HepG2 (cell line): ENCODE measurements around the gene ILRUN. TPM values are rescaled to one million over a fixed set of nuclear protein-coding genes. Genes with fewer than 3 reads are reported as not detected.
A peak's percentile ranks its signal among the peaks of the same experiment; 100 is the strongest.

Experiments used
- AHDC1 ChIP-seq: sonication (generic); formaldehyde crosslinking; IDR thresholded peaks from 2 replicates; pipeline ENCODE4 v1.5.1; 2020; ENCODE audit warnings: mild to moderate bottlenecking, missing genetic modification reagents, borderline replicate concordance
- CCDC6 ChIP-seq: sonication (generic); formaldehyde crosslinking; IDR thresholded peaks from 2 replicates; pipeline ENCODE4 v1.8.1; 2022; ENCODE audit warnings: mild to moderate bottlenecking, missing genetic modification reagents, moderate library complexity
- CHD2 ChIP-seq: IDR thresholded peaks from 2 replicates; pipeline ENCODE4 v1.6.1; 2011; ENCODE audit warnings: low read depth, low read length, improper control_type of control experiment
- EP300 ChIP-seq, 3 experiments: sonication (generic) in 1 of 3; formaldehyde crosslinking in 1 of 3; IDR thresholded peaks; 2 replicates each; pipeline versions ENCODE4 v1.5.1 to v1.6.1; 2011 to 2020; ENCODE audit warnings: low read depth in 2 of 3, low read length in 2 of 3, borderline replicate concordance in 1 of 3, improper control_type of control experiment in 1 of 3, mild to moderate bottlenecking in 1 of 3, missing genetic modification reagents in 1 of 3, moderate library complexity in 1 of 3
- MEIS1 ChIP-seq: sonication (generic); formaldehyde crosslinking; IDR thresholded peaks from 2 replicates; pipeline ENCODE4 v1.9.0; 2021; ENCODE audit warnings: mild to moderate bottlenecking, missing genetic modification reagents, moderate library complexity, borderline replicate concordance
- SIX1 ChIP-seq: sonication (generic); formaldehyde crosslinking; IDR thresholded peaks from 2 replicates; pipeline ENCODE4 v1.4.0; 2020; ENCODE audit warnings: missing genetic modification reagents, borderline replicate concordance
- SOX13 ChIP-seq, 3 experiments: fragments of 450-650 bp in 1 of 3; sonication (generic) in 1 of 3; formaldehyde crosslinking in 1 of 3; IDR thresholded peaks in 2 of 3; conservative IDR thresholded peaks in 1 of 3; 2 replicates each; pipeline versions ENCODE4 v1.5.0 to v1.6.1; 2016 to 2020; ENCODE audit warnings: antibody characterized with exemption in 1 of 3, mild to moderate bottlenecking in 1 of 3, missing compliant biosample characterization in 1 of 3, missing genetic modification reagents in 1 of 3, moderate library complexity in 1 of 3
- ZBTB7B ChIP-seq: sonication (generic); formaldehyde crosslinking; IDR thresholded peaks from 2 replicates; pipeline ENCODE4 v1.4.0; 2020; ENCODE audit warnings: missing genetic modification reagents
- ZNF543 ChIP-seq: sonication (generic); formaldehyde crosslinking; IDR thresholded peaks from 2 replicates; pipeline ENCODE4 v1.4.0; 2020; ENCODE audit warnings: mild to moderate bottlenecking, missing genetic modification reagents
- polyA plus RNA-seq, 8 experiments: library from polyadenylated mRNA; depleted of rRNA in 3 of 8; stranded (reverse) in 7 of 8; unstranded in 1 of 8; fragments of >200 nt; fragmentation: Illumina TruSeq in 4 of 8; extraction: Trizol in 4 of 8; gene quantifications; 2 replicates each; pipeline versions ENCODE4 v1.2.1 to v1.2.3, GENCODE V29; 2011 to 2016; ENCODE audit warnings: low read depth in 4 of 8, missing spikeins in 1 of 8, mixed read lengths in 1 of 8; ENCODE audit not compliant: insufficient read depth in 1 of 8
- total RNA-seq, 5 experiments: library from RNA; depleted of rRNA; stranded (reverse); fragments of >200 nt; fragmentation: Illumina TruSeq; extraction: Trizol; gene quantifications; 2 replicates each; pipeline ENCODE4 v1.2.3, GENCODE V29; 2016; ENCODE audit warnings: low read depth in 1 of 5
- TF ChIP-seq, protein P1 (sequence below): sonication (generic); formaldehyde crosslinking; conservative IDR thresholded peaks from 2 replicates; pipeline ENCODE4 v1.4.0; 2020; ENCODE audit warnings: mild to moderate bottlenecking, missing genetic modification reagents, moderate library complexity
- TF ChIP-seq, protein P2 (sequence below): sonication (generic); formaldehyde crosslinking; IDR thresholded peaks from 2 replicates; pipeline ENCODE4 v1.8.1; 2022; ENCODE audit warnings: mild to moderate bottlenecking, missing genetic modification reagents
- TF ChIP-seq, protein P3 (sequence below): IDR thresholded peaks from 2 replicates; pipeline ENCODE4 v1.6.1; 2016; ENCODE audit warnings: mild to moderate bottlenecking

Gene ILRUN
- total and polyA plus RNA-seq, 2 of the 13 experiments (the other 11 are each of a cell fraction or from before 2014, with no cell fraction given) = 45.5 to 66.6 TPM

- TF ChIP-seq, protein P1, sequence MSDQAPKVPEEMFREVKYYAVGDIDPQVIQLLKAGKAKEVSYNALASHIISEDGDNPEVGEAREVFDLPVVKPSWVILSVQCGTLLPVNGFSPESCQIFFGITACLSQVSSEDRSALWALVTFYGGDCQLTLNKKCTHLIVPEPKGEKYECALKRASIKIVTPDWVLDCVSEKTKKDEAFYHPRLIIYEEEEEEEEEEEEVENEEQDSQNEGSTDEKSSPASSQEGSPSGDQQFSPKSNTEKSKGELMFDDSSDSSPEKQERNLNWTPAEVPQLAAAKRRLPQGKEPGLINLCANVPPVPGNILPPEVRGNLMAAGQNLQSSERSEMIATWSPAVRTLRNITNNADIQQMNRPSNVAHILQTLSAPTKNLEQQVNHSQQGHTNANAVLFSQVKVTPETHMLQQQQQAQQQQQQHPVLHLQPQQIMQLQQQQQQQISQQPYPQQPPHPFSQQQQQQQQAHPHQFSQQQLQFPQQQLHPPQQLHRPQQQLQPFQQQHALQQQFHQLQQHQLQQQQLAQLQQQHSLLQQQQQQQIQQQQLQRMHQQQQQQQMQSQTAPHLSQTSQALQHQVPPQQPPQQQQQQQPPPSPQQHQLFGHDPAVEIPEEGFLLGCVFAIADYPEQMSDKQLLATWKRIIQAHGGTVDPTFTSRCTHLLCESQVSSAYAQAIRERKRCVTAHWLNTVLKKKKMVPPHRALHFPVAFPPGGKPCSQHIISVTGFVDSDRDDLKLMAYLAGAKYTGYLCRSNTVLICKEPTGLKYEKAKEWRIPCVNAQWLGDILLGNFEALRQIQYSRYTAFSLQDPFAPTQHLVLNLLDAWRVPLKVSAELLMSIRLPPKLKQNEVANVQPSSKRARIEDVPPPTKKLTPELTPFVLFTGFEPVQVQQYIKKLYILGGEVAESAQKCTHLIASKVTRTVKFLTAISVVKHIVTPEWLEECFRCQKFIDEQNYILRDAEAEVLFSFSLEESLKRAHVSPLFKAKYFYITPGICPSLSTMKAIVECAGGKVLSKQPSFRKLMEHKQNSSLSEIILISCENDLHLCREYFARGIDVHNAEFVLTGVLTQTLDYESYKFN = peak; percentile 84
- TF ChIP-seq, protein P2, sequence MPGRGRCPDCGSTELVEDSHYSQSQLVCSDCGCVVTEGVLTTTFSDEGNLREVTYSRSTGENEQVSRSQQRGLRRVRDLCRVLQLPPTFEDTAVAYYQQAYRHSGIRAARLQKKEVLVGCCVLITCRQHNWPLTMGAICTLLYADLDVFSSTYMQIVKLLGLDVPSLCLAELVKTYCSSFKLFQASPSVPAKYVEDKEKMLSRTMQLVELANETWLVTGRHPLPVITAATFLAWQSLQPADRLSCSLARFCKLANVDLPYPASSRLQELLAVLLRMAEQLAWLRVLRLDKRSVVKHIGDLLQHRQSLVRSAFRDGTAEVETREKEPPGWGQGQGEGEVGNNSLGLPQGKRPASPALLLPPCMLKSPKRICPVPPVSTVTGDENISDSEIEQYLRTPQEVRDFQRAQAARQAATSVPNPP = no peak
- TF ChIP-seq MEIS1 (CRISPR knock-in tag) (peak; percentile 77; the same call in 1 of the 2 replicates), CHD2 (peak; percentile 31; the same call in 1 of the 2 replicates), SOX13 (IDR thresholded peaks at IDR 0.05) (0 out of 2 replicates have a peak, but pooled peaks have one; percentile 22), SOX13 (CRISPR knock-in tag; conservative IDR thresholded peaks at IDR 0.05 in 1 of 2, IDR thresholded peaks at IDR 0.05 in 1 of 2) (peak in 1 of 2 experiments; percentile 79; a peak in 2 of 4 replicates), SIX1 (no peak), EP300 (IDR thresholded peaks at IDR 0.05; ENCODE audit: low read depth in 2 of 2, low read length in 2 of 2) (peak in 1 of 2 experiments; percentile 22; a peak in 1 of 4 replicates), EP300 (CRISPR knock-in tag; IDR thresholded peaks at IDR 0.05; ENCODE audit: borderline replicate concordance) (no peak), ZBTB7B (CRISPR knock-in tag) (0 out of 2 replicates have a peak, but pooled peaks have one; percentile 7), AHDC1 (peak; percentile 70; the same call in 1 of the 2 replicates), ZNF543 (0 out of 2 replicates have a peak, but pooled peaks have one; percentile 23), CCDC6 (CRISPR knock-in tag) (no peak)
- TF ChIP-seq, protein P3, sequence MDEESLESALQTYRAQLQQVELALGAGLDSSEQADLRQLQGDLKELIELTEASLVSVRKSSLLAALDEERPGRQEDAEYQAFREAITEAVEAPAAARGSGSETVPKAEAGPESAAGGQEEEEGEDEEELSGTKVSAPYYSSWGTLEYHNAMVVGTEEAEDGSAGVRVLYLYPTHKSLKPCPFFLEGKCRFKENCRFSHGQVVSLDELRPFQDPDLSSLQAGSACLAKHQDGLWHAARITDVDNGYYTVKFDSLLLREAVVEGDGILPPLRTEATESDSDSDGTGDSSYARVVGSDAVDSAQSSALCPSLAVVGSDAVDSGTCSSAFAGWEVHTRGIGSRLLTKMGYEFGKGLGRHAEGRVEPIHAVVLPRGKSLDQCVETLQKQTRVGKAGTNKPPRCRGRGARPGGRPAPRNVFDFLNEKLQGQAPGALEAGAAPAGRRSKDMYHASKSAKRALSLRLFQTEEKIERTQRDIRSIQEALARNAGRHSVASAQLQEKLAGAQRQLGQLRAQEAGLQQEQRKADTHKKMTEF = peak; percentile 38; the same call in 1 of the 2 replicates
Observed at GRCh38 chr6:34745277-34746103, 48.9 kb upstream of the ILRUN start (continued).
